ENCODE measurements around the gene GMPPB. TPM values are rescaled to one million over a fixed set of nuclear protein-coding genes. Genes with fewer than 3 reads are reported as not detected.

The GMPPB gene
- total RNA-seq = 11.1 TPM

DNA sequence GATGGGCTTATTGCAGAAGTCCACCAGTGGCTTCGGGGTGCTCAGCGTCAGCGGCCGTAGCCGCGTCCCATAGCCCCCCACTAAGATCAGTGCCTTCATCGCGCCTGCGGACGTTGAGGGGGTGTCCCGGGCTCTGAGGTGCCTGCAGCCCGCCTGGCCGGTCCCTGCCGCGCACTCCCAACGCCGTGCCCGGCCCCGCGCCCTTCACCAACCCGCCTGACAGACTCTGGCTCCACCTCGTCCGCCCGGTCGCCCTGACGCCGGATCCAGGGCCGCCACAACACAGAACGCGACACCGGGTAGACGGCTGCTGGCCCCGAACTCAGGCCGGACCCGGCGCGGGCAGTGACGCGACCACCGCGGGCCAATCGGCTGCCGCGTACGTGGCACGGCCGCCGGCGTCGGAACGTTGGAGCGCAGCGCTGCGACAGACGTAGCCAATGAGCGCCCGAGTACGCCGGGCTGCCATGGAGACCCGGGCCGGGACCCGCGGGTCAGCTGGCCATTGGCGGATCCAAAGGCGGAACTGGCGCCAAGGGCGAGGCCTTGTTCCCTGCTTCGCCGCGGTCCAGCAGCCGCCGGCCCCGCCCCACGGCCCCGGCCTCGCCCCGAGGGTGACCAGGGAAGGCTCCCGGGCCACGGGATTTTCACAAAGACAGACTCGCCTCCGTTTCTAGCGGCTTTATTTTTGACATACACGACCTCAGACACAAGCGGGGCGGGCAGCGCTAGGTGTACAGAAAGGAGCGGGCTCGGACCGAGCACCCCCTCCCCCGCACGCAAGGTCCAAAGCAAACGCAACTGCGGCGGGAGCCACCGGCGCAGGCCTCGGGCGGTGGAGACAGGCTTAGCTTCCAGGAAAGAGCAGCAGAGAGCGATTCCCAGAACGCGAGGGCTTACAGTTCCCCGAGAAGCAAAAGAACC, at the start of gene GMPPB:
Gene GMPPB, minus strand, starts transcription at position 324 of the 924 bp plus-strand sequence. Its CDS starts 225 bp downstream, at position 99.

DNA sequence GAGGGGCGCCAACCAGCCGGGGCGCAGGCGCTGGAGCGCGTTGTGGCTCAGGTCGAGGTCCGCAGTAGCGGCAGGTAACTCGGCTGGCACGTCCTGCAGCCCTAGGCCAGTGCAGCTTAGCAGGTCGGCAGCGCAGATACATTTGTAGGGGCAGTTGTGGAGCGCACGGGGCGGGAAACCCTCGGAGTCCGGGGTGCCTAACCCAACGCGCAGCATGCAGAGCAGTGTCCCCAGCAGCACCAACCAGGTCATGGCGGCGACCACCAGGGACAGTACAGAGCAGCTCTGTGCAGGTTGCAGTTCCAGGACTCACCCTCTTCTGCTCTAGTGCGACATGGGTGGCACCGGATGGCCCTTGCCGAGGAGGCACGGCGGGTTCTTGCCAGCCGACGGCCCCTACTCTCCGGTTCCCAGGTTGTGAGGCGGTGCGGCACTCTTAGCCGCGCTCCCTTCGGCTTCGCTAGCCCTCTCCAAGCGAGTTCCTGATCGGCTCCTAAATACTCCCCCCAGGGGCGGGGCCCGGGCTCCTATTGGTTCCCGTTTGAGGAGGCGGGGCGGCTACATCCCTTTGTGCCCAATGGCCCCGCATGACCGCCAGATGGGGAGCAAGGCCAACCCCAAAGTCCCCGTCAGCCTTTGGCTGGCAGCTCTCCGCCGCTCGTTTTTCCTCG, 4.4 kb downstream of the GMPPB start, which contains the start of gene AMIGO3:
Gene AMIGO3, minus strand, starts transcription at position 471 of the 671 bp plus-strand sequence. Its CDS starts 219 bp downstream, at position 252.

DNA sequence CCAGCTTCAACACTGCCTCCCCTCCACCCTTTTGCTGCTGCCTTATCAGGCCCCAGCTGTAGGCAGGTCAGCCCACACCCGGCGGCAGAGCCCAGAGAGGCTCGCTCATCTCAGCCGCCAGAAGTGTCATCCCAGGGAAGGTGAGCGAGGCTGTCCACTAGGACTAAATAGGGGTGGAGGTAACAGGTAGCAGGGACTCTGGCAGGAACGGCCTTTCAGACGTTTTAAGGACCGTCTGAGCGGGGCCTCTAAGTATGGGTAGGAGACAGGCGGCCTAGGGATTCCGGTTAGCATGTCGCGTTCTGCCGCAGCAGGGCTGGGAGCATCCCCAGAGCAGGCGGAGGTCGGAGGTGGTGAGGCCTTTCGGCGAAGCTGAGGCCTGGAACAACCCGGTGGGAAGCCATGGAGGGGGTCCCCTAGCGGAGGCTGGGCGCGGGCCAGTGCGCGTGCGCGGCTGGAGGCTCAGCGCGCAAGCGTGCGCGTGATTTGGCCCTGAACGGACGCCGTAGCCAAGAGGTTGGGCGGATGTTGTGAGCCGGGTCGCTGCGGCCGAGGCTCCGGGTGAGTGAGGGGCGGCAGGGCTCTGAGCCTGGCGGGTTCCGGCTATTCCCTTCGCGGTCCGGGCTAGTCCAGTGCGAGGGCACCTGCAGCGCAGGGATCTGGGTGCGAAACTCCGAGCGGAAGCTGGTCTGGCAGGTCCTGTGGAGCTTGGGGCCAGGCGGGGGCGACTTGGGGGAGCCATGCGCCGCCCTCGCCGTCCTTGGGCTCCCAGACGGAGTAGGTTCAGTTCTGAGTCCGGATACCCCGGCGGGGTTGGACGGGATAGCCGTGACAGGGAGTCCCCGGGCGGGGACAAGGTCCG, 34.5 kb downstream of the GMPPB start, which contains the start of the genes MST1 and RNF123:
Gene MST1, minus strand, starts transcription at position 429 of the 862 bp plus-strand sequence. CDS start 783 bp downstream, outside the sequence.
Gene RNF123, plus strand, starts transcription at position 512 of the 862 bp plus-strand sequence. CDS start 1,609 bp downstream, outside the sequence.

DNA sequence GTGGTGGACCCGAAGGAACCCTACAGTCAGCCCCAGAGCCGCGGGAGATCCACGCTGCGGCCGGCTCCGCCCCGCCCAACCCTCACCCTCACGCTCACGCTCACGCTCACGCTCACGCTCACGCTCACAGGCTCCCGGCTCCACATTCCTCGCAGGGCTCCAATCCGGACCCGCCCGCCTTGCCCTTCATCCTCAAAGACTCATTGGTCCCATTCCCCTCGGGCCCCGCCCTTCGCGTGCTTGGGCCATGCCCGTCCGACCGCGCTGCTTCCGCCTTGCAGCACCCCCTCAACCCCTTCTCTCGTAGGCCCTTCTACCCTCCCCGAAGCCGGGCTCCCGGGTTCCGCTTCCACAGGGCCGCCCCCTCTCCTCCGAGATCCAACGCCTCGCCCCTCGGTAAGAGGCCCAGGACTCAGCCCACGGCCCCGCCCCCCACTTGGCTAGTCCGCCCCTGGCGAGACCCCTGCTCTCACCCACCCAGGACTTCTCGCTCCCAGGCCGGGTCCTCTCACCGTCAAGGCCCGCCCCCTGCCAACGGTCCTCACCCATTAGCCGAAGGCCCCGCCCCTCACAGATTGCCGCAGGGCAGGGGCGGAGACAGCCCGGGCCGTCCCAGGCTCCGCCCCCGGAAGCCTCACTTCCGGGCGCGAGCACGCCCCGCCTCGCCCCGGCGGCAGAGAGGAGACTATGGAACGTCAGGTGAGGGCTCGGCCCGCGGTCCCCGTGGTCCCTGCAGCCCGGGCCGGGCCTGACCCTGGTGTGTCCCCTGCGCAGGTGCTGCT, 49.8 kb downstream of the GMPPB start, which contains the start of gene APEH:
Gene APEH, plus strand, starts transcription at position 637 of the 782 bp plus-strand sequence. Its CDS starts 51 bp downstream, at position 688.

Small RNAs within 50 kb of the gene (small RNA-seq; reads per million reads assigned to genes)
- gene AMIGO3 = not detected
- not detected for gene COX6CP14

Other genes starting within 250 kb of the GMPPB start
- 11.5 TPM for gene BSN, start 169.5 kb downstream of the GMPPB start, total RNA-seq
- 75.2 TPM for gene APEH, start 49.6 kb downstream of the GMPPB start, total RNA-seq
- 7.6 TPM for gene MST1, start 34.5 kb downstream of the GMPPB start, total RNA-seq
- 28.6 TPM for gene RNF123, start 34.4 kb downstream of the GMPPB start, total RNA-seq
- gene AMIGO3, start 4.3 kb downstream of the GMPPB start, total RNA-seq = 0.92 TPM
- 55.8 TPM for gene IP6K1, start 62.6 kb upstream of the GMPPB start, total RNA-seq
- gene CDHR4, start 75.9 kb upstream of the GMPPB start, total RNA-seq = 0.23 TPM
- 5.1 TPM for gene INKA1, start 79.3 kb upstream of the GMPPB start, total RNA-seq
- 8.3 TPM for gene UBA7, start 90.0 kb upstream of the GMPPB start, total RNA-seq
- 4.4 TPM for gene TRAIP, start 132.6 kb upstream of the GMPPB start, total RNA-seq
- 144 TPM for gene CAMKV, start 146.0 kb upstream of the GMPPB start, total RNA-seq
- gene MST1R, start 179.9 kb upstream of the GMPPB start, total RNA-seq = 0.92 TPM
- gene MON1A, start 205.9 kb upstream of the GMPPB start, total RNA-seq = 14.3 TPM
- gene RBM6, start 216.2 kb upstream of the GMPPB start, total RNA-seq = 93.7 TPM

Data from diencephalon (tissue), 1 donor.